ENCODE results near the gene STIP1. TPM values are rescaled to one million over a fixed set of nuclear protein-coding genes. Genes with fewer than 3 reads are reported as not detected.
A peak's percentile ranks its signal among the peaks of the same experiment; 100 is the strongest.

Gene STIP1
- total RNA-seq, 2 donors from 2014 or later: 230 to 257 TPM

DNA sequence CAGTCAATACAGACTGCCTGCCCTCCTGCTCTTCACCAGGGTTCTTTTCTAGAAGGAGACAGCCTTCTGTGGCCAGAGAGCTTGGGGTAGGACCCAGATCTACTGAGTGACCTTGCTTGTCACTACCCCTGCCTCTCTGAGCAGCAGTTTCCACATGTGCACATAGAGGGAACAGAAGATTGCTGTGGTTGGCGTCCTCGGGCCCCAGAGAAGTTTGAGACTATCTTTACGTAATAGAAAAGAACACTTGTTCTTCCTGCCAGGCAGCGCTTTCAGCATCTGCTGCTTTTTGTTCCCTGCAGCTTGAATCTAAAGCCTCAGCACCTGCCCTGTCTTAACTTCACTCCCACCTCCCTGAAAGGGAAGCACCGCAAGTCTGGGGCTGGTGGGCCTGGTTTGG, 53.0 kb downstream of the STIP1 start:
- H3K27me3 ChIP-seq (ENCODE audit: control insufficient read depth, insufficient read depth, low read length, poor library complexity, severe bottlenecking): no peaks in the 10 kb centered on the region
- 95 to 98% methylated on average over 4 to 5 of the region's 5 CpGs for WGBS, 2 experiments (ENCODE audit: insufficient coverage in 1 of 2, insufficient read length in 1 of 2)

DNA sequence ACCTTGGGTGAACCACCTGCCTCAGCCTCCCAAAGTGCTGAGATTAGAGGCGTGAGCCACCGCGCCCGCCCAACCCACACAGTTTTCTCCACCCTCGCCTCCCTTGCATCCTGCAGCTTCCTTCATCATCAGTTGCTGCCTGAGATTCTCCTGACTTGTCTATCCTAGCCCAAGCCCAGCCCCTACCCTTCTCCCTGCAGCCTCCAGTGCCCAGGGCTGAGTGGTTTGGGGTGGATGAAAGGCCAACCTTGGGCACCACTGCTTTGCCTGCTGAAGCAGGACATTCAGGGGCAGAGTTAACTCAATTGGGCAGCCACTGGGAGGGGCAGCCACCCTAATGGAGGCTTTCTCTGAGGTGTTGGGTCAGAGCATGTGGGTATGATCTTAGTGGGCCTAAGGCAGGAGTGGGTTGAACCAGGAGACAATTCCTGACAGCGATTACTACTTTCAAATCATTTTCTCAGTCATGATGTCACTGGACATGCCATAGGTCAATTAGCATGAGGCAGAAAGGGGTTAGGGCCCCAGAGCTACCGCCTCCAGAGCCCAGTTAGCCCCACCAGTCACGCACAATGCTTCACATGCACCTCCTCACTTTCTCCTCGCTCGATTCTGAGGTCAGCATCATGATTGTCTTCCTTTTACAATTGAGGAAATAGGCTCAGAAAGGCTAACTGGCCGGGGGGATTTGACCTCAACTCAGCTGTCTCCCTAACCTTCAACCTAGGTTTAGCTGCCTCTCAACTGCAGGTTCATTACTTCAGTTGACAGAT, 53.9 kb downstream of the STIP1 start:
- Histone ChIP-seq H3K9me3 (ENCODE audit: control insufficient read depth, low read length) (no peaks in the 10 kb centered on the region), H3K9ac (ENCODE audit: extremely low read depth, low read length, poor library complexity, severe bottlenecking) (peak overlapping the region; percentile 81), H3K4me1 (ENCODE audit: control insufficient read depth, insufficient read depth, low read length) (peaks cover 4% of the 10 kb centered on the region), H3K4me3 (ENCODE audit: low read length) (peak overlapping the region; percentile 95), H3K36me3 (ENCODE audit: control insufficient read depth, insufficient read depth, low read length) (peaks cover 28% of the 10 kb centered on the region), H3K27ac (ENCODE audit: low read depth, low read length) (peak overlapping the region; percentile 74), H3K27me3 (ENCODE audit: control insufficient read depth, insufficient read depth, low read length, poor library complexity, severe bottlenecking) (no peaks in the 10 kb centered on the region)
- Mint-ChIP-seq H3K4me3 (peak overlapping the region; percentile 76), H3K9me3 (no peaks in the 10 kb centered on the region), H3K27me3 (ENCODE audit: insufficient read depth) (no peaks in the 10 kb centered on the region), H3K4me1 (peaks cover 13% of the 10 kb centered on the region), H3K36me3 (ENCODE audit: low read depth) (peaks cover 33% of the 10 kb centered on the region), H3K27ac (peak overlapping the region; percentile 96)
- WGBS, 2 experiments (ENCODE audit: insufficient coverage in 1 of 2, insufficient read length in 1 of 2): 86 to 90% methylated on average over 10 to 11 of the region's 11 CpGs
- DNase-seq: no peak
- TF ChIP-seq, protein P1, sequence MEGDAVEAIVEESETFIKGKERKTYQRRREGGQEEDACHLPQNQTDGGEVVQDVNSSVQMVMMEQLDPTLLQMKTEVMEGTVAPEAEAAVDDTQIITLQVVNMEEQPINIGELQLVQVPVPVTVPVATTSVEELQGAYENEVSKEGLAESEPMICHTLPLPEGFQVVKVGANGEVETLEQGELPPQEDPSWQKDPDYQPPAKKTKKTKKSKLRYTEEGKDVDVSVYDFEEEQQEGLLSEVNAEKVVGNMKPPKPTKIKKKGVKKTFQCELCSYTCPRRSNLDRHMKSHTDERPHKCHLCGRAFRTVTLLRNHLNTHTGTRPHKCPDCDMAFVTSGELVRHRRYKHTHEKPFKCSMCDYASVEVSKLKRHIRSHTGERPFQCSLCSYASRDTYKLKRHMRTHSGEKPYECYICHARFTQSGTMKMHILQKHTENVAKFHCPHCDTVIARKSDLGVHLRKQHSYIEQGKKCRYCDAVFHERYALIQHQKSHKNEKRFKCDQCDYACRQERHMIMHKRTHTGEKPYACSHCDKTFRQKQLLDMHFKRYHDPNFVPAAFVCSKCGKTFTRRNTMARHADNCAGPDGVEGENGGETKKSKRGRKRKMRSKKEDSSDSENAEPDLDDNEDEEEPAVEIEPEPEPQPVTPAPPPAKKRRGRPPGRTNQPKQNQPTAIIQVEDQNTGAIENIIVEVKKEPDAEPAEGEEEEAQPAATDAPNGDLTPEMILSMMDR (conservative IDR thresholded peaks at IDR 0.05): no peak

More for the DNA sequence above, 53.0 kb downstream of the STIP1 start:
- no peak for DNase-seq
- Mint-ChIP-seq H3K4me1 (peaks cover 13% of the 10 kb centered on the region), H3K27me3 (ENCODE audit: insufficient read depth) (no peaks in the 10 kb centered on the region), H3K27ac (no peak overlapping the region), H3K4me3 (no peak overlapping the region), H3K36me3 (ENCODE audit: low read depth) (peaks cover 30% of the 10 kb centered on the region), H3K9me3 (no peaks in the 10 kb centered on the region)
- Histone ChIP-seq H3K9me3 (ENCODE audit: control insufficient read depth, low read length) (no peaks in the 10 kb centered on the region), H3K9ac (ENCODE audit: extremely low read depth, low read length, poor library complexity, severe bottlenecking) (no peak overlapping the region), H3K36me3 (ENCODE audit: control insufficient read depth, insufficient read depth, low read length) (peaks cover 25% of the 10 kb centered on the region), H3K4me3 (ENCODE audit: low read length) (no peak overlapping the region), H3K27ac (ENCODE audit: low read depth, low read length) (no peak overlapping the region), H3K4me1 (ENCODE audit: control insufficient read depth, insufficient read depth, low read length) (no peaks in the 10 kb centered on the region)
- TF ChIP-seq, protein P1 (conservative IDR thresholded peaks at IDR 0.05): no peak

DNA sequence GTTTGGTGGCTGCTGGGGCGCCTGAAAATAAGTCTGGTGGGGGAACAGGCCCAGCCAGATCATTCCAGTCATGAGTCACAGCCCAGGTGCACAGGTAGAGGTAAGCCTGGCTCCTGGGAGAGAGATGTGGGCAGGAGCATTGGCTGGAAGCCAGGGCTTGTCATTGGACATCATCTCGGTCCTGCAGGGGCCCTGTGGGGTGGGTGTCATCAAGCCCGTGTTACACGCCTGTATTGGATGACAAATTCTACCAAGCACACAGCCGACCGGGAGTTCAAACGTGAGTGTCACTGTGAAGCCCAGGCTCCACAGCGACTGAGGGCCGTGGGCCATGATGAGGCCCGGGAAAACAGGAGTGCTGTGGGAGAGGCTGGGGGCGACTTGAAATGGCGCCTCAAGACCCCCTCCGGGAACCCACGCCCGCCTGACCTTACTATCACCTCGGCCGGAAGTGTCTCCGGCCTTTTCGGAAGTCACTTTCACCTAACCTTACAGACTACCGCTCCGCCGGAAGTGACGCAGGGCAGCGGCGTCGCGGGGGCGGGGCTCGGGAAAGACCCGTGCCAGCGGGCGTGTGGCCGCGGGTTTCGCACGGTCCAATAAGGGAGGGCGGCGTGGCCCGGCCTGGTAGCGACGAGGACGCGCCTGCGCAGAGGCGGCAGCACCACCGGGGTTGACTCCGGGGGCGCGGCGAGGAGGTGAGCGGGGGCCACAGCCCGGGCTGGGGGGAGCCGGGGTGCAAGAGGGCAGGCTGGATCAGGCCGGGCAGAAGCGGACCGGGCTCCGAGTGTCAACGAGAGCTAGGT, 54.7 kb downstream of the STIP1 start, which contains the start of gene FKBP2:
Gene FKBP2, plus strand, starts transcription at position 661 of the 806 bp plus-strand sequence. CDS start 1,293 bp downstream, outside the sequence.
- no peaks in the 10 kb centered on the region for H3K27me3 Mint-ChIP-seq (ENCODE audit: insufficient read depth)
- peak within 1 kb of the TSS; percentile 81 for H3K9ac ChIP-seq (ENCODE audit: extremely low read depth, low read length, poor library complexity, severe bottlenecking)
- 3 to 7% methylated on average over 32 to 58 of the region's 58 CpGs for WGBS, 2 experiments (ENCODE audit: insufficient coverage in 1 of 2, insufficient read length in 1 of 2)

More for the DNA sequence above, 54.7 kb downstream of the STIP1 start, which contains the start of gene FKBP2:
- no peaks in the 10 kb centered on the region for H3K9me3 Mint-ChIP-seq
- H3K36me3 ChIP-seq (ENCODE audit: control insufficient read depth, insufficient read depth, low read length): peaks cover 28% of the 10 kb centered on the region
- DNase-seq: peak; percentile 99
- peak within 1 kb of the TSS; percentile 99 for H3K27ac ChIP-seq (ENCODE audit: low read depth, low read length)
- H3K4me3 ChIP-seq (ENCODE audit: low read length): peak within 1 kb of the TSS; percentile 95
- no peaks in the 10 kb centered on the region for H3K9me3 ChIP-seq (ENCODE audit: control insufficient read depth, low read length)
- H3K4me1 Mint-ChIP-seq: peaks cover 9% of the 10 kb centered on the region
- no peaks in the 10 kb centered on the region for H3K27me3 ChIP-seq (ENCODE audit: control insufficient read depth, insufficient read depth, low read length, poor library complexity, severe bottlenecking)
- peak within 1 kb of the TSS; percentile 76 for H3K4me3 Mint-ChIP-seq
- peaks cover 4% of the 10 kb centered on the region for H3K4me1 ChIP-seq (ENCODE audit: control insufficient read depth, insufficient read depth, low read length)
- TF ChIP-seq, protein P1 (conservative IDR thresholded peaks at IDR 0.05): no peak
- peak within 1 kb of the TSS; percentile 96 for H3K27ac Mint-ChIP-seq
- peaks cover 33% of the 10 kb centered on the region for H3K36me3 Mint-ChIP-seq (ENCODE audit: low read depth)

All from endodermal cell (in vitro differentiated cells).